ENCODE measurements around the gene ALKBH6.

Gene ALKBH6

GRCh38 chr19:36040495-36040894 is 26.5 kb upstream of the ALKBH6 start:
- TF ChIP-seq TAF1 (IDR thresholded peaks at IDR 0.05; ENCODE audit: borderline replicate concordance, insufficient read depth, low read length) (no peak), SIN3A (IDR thresholded peaks at IDR 0.05; ENCODE audit: borderline replicate concordance, insufficient read depth, low read length) (no peak), FOXP2 (optimal IDR thresholded peaks at IDR 0.05; ENCODE audit: borderline replicate concordance, extremely low read depth, extremely low read length, insufficient read depth) (no peak), POLR2AphosphoS5 (IDR thresholded peaks at IDR 0.05; ENCODE audit: low read depth, low read length) (no peak)
- TF ChIP-seq, protein P1, sequence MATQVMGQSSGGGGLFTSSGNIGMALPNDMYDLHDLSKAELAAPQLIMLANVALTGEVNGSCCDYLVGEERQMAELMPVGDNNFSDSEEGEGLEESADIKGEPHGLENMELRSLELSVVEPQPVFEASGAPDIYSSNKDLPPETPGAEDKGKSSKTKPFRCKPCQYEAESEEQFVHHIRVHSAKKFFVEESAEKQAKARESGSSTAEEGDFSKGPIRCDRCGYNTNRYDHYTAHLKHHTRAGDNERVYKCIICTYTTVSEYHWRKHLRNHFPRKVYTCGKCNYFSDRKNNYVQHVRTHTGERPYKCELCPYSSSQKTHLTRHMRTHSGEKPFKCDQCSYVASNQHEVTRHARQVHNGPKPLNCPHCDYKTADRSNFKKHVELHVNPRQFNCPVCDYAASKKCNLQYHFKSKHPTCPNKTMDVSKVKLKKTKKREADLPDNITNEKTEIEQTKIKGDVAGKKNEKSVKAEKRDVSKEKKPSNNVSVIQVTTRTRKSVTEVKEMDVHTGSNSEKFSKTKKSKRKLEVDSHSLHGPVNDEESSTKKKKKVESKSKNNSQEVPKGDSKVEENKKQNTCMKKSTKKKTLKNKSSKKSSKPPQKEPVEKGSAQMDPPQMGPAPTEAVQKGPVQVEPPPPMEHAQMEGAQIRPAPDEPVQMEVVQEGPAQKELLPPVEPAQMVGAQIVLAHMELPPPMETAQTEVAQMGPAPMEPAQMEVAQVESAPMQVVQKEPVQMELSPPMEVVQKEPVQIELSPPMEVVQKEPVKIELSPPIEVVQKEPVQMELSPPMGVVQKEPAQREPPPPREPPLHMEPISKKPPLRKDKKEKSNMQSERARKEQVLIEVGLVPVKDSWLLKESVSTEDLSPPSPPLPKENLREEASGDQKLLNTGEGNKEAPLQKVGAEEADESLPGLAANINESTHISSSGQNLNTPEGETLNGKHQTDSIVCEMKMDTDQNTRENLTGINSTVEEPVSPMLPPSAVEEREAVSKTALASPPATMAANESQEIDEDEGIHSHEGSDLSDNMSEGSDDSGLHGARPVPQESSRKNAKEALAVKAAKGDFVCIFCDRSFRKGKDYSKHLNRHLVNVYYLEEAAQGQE (IDR thresholded peaks at IDR 0.05; ENCODE audit: insufficient read depth in 1 of 2, low read depth in 2 of 2, low read length in 2 of 2): no peak

DNA sequence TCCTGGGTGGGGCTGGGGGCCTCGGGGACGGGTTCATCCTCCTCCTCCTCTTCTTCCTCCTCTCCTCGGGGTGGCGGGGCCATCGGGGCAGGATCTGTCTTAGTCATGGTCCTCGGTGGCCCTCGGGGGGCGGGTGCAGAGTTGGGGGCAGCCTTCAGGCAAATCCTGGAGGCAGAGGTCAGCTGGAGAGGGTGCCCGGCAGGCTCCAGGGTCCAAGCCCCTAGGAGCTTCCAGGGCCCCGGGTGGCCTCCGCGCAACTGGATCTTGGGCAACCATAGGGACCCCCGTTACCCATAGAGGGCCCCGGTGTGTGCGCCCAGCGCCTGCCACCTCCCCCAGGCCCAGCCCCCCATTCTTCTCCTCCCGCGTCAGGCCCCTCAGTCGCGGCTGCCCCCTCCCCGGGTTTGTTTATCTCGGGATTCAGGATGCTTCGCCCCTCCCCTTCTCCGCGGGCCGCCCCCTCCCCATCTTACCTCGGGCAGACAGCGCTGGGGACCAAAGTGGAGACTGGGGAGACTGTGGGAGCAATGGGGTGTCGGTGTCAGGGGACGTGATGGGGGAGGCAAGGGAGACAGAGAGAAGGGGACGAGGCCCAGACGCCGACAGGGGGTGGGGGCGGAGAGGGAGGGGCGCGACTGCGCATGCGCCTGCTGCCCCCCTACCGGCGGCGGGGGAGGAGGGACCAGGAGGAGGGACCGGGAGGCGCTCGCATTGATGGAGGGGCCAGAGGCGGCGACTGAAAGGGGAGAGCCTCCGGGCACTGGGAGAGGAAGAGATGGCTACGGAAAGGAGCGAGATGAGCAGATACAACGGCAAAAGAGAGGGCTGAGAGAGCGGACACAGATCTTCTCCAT is 18.5 kb upstream of the ALKBH6 start, which contains the start of gene CLIP3:
TSS of gene CLIP3 (minus strand) at position 623 of the 854 bp plus-strand sequence. CDS start at position 107, 516 bp downstream.
- TF ChIP-seq, protein P1 (IDR thresholded peaks at IDR 0.05; ENCODE audit: insufficient read depth in 1 of 2, low read depth in 2 of 2, low read length in 2 of 2): no peak
- TF ChIP-seq SIN3A (IDR thresholded peaks at IDR 0.05; ENCODE audit: borderline replicate concordance, insufficient read depth, low read length) (no peak), FOXP2 (optimal IDR thresholded peaks at IDR 0.05; ENCODE audit: borderline replicate concordance, extremely low read depth, extremely low read length, insufficient read depth) (peak; percentile 36), POLR2AphosphoS5 (IDR thresholded peaks at IDR 0.05; ENCODE audit: low read depth, low read length) (no peak)

DNA sequence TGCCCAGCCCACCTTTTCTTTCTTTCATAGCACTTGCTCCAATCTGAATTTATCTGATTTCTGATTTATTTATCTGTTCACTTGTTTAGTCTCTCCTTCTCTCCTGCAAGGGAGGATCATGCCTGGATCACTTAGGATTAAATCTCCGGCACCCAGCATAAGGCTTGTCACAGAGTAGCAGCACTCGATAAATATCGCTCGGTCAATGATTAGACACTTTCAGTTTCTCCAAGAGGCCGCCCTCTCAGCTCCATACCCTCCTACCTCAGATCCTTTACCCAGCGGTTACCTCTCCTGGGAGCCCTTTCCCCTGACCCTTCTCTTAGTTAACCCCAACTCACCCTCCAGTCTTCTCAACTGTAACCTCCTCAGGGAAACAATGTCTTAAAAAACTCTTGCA is 17.3 kb upstream of the ALKBH6 start:
- no peak for TF ChIP-seq TAF1 (IDR thresholded peaks at IDR 0.05; ENCODE audit: borderline replicate concordance, insufficient read depth, low read length)
- TF ChIP-seq, protein P1 (IDR thresholded peaks at IDR 0.05; ENCODE audit: insufficient read depth in 1 of 2, low read depth in 2 of 2, low read length in 2 of 2): no peak
- TF ChIP-seq POLR2AphosphoS5 (IDR thresholded peaks at IDR 0.05; ENCODE audit: low read depth, low read length): no peak
- TF ChIP-seq SIN3A (IDR thresholded peaks at IDR 0.05; ENCODE audit: borderline replicate concordance, insufficient read depth, low read length): no peak
- no peak for TF ChIP-seq FOXP2 (optimal IDR thresholded peaks at IDR 0.05; ENCODE audit: borderline replicate concordance, extremely low read depth, extremely low read length, insufficient read depth)

DNA sequence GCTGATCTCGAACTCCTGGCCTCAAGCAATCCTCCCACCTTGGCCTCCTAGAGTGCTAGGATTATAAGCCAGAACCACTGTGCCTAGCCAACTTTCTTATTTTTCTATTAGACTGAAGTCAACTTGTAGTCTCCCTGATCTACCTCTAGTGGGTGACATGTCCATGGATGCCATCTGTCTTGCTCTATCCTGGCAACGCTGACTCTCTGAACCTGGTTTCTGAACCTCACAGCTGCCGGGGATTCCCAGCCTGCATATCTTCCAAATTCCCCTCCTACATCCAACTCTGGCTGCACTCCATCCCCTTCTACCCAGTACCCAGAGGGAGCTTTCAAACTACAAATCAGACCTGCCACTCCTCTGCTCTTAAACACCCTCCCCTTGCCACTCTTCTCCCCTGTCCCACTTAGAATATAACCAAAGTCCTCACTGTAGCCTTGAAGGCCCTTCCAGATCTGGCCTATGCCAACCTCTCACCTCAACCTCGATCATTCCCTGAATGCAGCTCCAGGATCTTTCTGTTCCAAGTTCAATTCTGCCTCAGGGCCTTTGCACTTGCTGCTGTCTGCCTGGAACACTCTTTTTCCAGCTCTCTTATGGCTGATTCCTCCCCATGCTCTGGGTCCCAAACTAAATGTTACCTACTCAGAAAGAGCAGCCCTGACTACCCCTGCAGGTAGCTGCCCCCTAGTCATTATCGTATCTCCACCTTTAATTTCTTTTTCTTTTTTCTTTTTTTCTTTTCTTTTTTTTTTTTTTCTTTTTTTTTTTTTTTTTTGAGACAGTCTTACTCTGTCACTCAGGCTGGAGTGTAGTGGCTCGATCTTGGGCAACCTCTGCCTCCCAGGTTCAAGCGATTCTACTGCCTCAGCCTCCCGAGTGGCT is 16.5 kb upstream of the ALKBH6 start:
- TF ChIP-seq, protein P1 (IDR thresholded peaks at IDR 0.05; ENCODE audit: insufficient read depth in 1 of 2, low read depth in 2 of 2, low read length in 2 of 2): no peak
- no peak for TF ChIP-seq POLR2AphosphoS5 (IDR thresholded peaks at IDR 0.05; ENCODE audit: low read depth, low read length)
- TF ChIP-seq SIN3A (IDR thresholded peaks at IDR 0.05; ENCODE audit: borderline replicate concordance, insufficient read depth, low read length): no peak
- TF ChIP-seq FOXP2 (optimal IDR thresholded peaks at IDR 0.05; ENCODE audit: borderline replicate concordance, extremely low read depth, extremely low read length, insufficient read depth): no peak
- no peak for TF ChIP-seq TAF1 (IDR thresholded peaks at IDR 0.05; ENCODE audit: borderline replicate concordance, insufficient read depth, low read length)
